ENCODE data around the gene ZBTB37. TPM values are rescaled to one million over a fixed set of nuclear protein-coding genes. Genes with fewer than 3 reads are reported as not detected.

ZBTB37 gene
- total RNA-seq, 4 donors from 2014 or later = 6.6 to 11.4 (median 8.8) TPM

DNA sequence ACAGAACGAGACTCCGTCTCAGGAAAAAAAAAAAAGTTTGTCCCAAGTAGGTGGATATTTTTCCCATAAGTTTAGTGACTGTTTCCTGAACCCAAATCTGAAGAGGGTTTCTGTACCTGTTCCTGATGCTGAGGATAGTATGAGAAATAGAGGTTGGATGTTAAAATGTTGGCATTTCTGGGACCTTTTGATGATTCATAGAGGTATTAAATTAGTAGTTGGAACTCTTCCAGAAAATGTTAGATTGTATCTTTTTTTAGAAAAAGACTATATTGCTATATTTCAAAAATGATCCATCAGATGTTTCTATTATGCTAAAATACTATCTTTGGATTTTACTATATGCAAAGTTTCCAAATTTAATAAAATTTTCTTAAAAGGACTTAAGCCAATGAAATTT, 40.6 kb upstream of the ZBTB37 start:
- Histone ChIP-seq H3K4me3 (no peak overlapping the region), H3K4me1 (peaks cover 0 to 28% (median 9%) of the 10 kb centered on the region in 3 donors), H3K27ac (no peak overlapping the region), H3K36me3 (peaks cover 0 to 33% of the 10 kb centered on the region in 2 donors), H3K27me3 (no peaks in the 10 kb centered on the region), H3K9me3 (no peaks in the 10 kb centered on the region)
- no peak for ATAC-seq
- TF ChIP-seq POLR2AphosphoS5 (IDR thresholded peaks at IDR 0.05) (no peak), POLR2A (IDR thresholded peaks at IDR 0.05) (no peak), EP300 (IDR thresholded peaks at IDR 0.05) (no peak)
- TF ChIP-seq, protein P1, sequence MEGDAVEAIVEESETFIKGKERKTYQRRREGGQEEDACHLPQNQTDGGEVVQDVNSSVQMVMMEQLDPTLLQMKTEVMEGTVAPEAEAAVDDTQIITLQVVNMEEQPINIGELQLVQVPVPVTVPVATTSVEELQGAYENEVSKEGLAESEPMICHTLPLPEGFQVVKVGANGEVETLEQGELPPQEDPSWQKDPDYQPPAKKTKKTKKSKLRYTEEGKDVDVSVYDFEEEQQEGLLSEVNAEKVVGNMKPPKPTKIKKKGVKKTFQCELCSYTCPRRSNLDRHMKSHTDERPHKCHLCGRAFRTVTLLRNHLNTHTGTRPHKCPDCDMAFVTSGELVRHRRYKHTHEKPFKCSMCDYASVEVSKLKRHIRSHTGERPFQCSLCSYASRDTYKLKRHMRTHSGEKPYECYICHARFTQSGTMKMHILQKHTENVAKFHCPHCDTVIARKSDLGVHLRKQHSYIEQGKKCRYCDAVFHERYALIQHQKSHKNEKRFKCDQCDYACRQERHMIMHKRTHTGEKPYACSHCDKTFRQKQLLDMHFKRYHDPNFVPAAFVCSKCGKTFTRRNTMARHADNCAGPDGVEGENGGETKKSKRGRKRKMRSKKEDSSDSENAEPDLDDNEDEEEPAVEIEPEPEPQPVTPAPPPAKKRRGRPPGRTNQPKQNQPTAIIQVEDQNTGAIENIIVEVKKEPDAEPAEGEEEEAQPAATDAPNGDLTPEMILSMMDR (IDR thresholded peaks at IDR 0.05) = no peak
- WGBS, 2 donors (ENCODE audit: low coverage in 1 of 2) = 89% methylated on average over 2 of the region's 2 CpGs; no CpG with 5 or more reads in 1 of the 2 donors

DNA sequence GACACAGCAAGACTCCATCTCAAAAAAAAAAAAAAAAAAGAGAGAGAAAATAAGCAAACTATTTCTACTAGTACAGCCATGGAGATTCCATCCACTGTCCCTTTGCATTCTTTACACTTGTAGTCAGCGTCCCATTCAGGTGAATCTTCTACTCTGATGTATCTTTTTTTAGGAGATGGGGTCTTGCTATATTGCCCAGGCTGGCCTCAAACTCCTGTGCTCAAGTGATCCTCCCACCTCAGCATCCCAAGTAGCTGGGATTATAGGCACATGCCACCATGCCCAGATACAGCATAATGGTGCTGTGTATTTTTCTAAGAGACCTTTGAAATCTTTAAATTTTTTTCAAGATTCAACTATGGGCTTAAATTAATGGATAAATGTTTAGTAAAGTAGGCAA, 35.4 kb upstream of the ZBTB37 start:
- TF ChIP-seq EP300 (IDR thresholded peaks at IDR 0.05) = no peak
- no peak for TF ChIP-seq POLR2AphosphoS5 (IDR thresholded peaks at IDR 0.05)
- TF ChIP-seq POLR2A (IDR thresholded peaks at IDR 0.05) = no peak
- TF ChIP-seq, protein P1 (IDR thresholded peaks at IDR 0.05) = no peak
- no peak overlapping the region for H3K4me3 ChIP-seq
- H3K36me3 ChIP-seq = peaks cover 0 to 81% of the 10 kb centered on the region in 2 donors
- H3K9me3 ChIP-seq = no peaks in the 10 kb centered on the region
- ATAC-seq = no peak
- 85 to 86% methylated on average over 1 of the region's 1 CpG for WGBS, 2 donors (ENCODE audit: low coverage in 1 of 2)
- no peak overlapping the region for H3K27ac ChIP-seq
- no peaks in the 10 kb centered on the region for H3K27me3 ChIP-seq
- H3K4me1 ChIP-seq = no peaks in the 10 kb centered on the region

DNA sequence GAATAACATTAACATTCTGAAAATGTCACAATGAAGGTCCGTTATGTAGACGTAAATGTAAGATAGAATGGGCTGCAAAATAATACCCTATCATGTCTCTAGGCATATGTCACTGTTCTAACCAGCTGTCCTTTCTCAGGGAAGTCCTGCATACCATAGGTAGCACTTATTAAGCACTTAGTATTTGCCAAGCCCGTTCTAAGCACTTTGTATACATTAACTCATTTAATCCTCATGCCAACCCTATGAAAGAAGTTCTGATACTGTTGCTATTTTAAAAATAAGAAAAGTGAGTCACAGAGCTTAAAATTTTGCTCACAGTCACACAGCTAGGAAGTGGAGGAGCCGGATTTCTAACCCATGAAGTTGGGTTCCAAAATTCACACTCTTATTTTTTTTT, 16.1 kb upstream of the ZBTB37 start:
- Histone ChIP-seq H3K27me3 (no peaks in the 10 kb centered on the region), H3K4me1 (peaks cover 0 to 14% (median 3%) of the 10 kb centered on the region in 3 donors), H3K4me3 (no peak overlapping the region), H3K9me3 (no peaks in the 10 kb centered on the region), H3K27ac (peak overlapping the region in 1 of 4 donors; percentile 52), H3K36me3 (peaks cover 0 to 63% of the 10 kb centered on the region in 2 donors)
- ATAC-seq = no peak
- 27 to 41% methylated on average over 4 of the region's 4 CpGs for WGBS, 2 donors (ENCODE audit: low coverage in 1 of 2)
- TF ChIP-seq POLR2A (IDR thresholded peaks at IDR 0.05) (no peak), EP300 (IDR thresholded peaks at IDR 0.05) (no peak), POLR2AphosphoS5 (IDR thresholded peaks at IDR 0.05) (no peak)
- TF ChIP-seq, protein P1 (IDR thresholded peaks at IDR 0.05) = no peak

DNA sequence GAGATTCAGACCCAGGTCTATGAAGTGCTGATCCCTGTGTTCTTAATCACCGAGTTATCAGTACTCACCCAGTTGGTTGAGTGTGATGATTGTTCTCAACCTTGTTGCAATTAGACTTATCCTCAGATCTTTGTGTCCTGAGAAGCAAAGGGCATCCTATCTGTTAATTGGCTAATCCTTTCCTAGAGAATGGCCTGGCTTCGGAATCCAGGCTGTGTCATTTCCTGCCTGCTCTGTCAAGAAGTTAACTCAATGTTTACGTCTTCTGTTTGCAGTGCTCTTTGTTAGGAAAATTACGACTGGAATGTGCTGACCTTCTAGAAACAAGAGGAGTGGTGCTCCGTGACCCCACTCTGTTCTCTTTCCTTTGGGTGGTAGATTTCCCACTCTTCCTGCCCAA, 15.1 kb upstream of the ZBTB37 start:
- Histone ChIP-seq H3K27me3 (no peaks in the 10 kb centered on the region), H3K36me3 (peaks cover 0 to 71% of the 10 kb centered on the region in 2 donors), H3K9me3 (no peaks in the 10 kb centered on the region), H3K4me3 (no peak overlapping the region), H3K4me1 (peaks cover 0 to 14% (median 3%) of the 10 kb centered on the region in 3 donors), H3K27ac (peak overlapping the region; percentile 21 to 52 (median 32))
- TF ChIP-seq POLR2AphosphoS5 (IDR thresholded peaks at IDR 0.05) (no peak), EP300 (IDR thresholded peaks at IDR 0.05) (no peak), POLR2A (IDR thresholded peaks at IDR 0.05) (no peak)
- TF ChIP-seq, protein P1 (IDR thresholded peaks at IDR 0.05) = no peak
- ATAC-seq = no peak
- 13 to 43% methylated on average over 5 of the region's 5 CpGs for WGBS, 2 donors (ENCODE audit: low coverage in 1 of 2)

DNA sequence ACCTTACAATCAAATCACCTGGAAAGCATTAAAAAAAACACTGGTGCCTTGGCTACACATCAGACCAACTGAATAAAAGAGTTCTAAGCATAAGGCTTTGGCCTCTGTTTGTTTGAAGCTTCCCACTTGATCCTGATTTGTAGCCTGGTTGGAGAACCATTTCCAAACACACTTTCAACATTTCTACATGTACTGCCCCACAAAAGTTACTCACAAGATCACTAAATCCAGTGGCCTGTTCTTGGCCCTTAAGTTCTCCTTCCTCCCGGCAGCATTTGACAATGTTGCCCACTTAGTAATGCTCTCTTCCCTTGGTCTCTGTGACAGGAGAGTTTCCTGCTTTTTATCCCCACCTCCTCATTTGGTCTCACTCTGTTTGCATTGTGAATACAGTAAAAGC, 12.2 kb upstream of the ZBTB37 start:
- H3K27ac ChIP-seq = no peak overlapping the region
- H3K27me3 ChIP-seq = no peaks in the 10 kb centered on the region
- no peaks in the 10 kb centered on the region for H3K9me3 ChIP-seq
- H3K36me3 ChIP-seq = peaks cover 0 to 82% of the 10 kb centered on the region in 2 donors
- 78 to 88% methylated on average over 1 of the region's 1 CpG for WGBS, 2 donors (ENCODE audit: low coverage in 1 of 2)
- peaks cover 0 to 14% (median 3%) of the 10 kb centered on the region in 3 donors for H3K4me1 ChIP-seq
- H3K4me3 ChIP-seq = no peak overlapping the region
- no peak for ATAC-seq
- TF ChIP-seq POLR2AphosphoS5 (IDR thresholded peaks at IDR 0.05) = no peak
- no peak for TF ChIP-seq POLR2A (IDR thresholded peaks at IDR 0.05)
- TF ChIP-seq EP300 (IDR thresholded peaks at IDR 0.05) = no peak
- TF ChIP-seq, protein P1 (IDR thresholded peaks at IDR 0.05) = no peak

Measured in gastroesophageal sphincter (tissue), 4 donors.